Panc1 (cell line): Measurements from ENCODE around the gene PPBP.

Experiments used
- CTCF ChIP-seq: fragments of 450-650 bp; IDR thresholded peaks from 2 replicates; pipeline ENCODE4 v1.5.1; 2017; ENCODE audit warnings: mild to moderate bottlenecking
- POLR2AphosphoS5 ChIP-seq: IDR thresholded peaks from 2 replicates; pipeline ENCODE4 v1.6.1; 2012; ENCODE audit warnings: mild to moderate bottlenecking, low read depth, low read length, moderate library complexity
- SIN3A ChIP-seq: IDR thresholded peaks from 2 replicates; pipeline ENCODE4 v1.6.1; 2012; ENCODE audit warnings: low read depth, mild to moderate bottlenecking, low read length, moderate library complexity, borderline replicate concordance; ENCODE audit not compliant: insufficient read depth

GRCh38 chr4:73988061-73988460 is at the start of gene PPBP:
- TF ChIP-seq CTCF (no peak), POLR2AphosphoS5 (no peak), SIN3A (no peak)
